PFSK-1 (cell line): ENCODE measurements around the gene NEB.

Source experiments
- POLR2AphosphoS5 ChIP-seq: IDR thresholded peaks from 2 replicates; pipeline ENCODE4 v1.6.1; 2012; ENCODE audit warnings: low read depth, mild to moderate bottlenecking, control low read depth, low read length, moderate library complexity
- SIN3A ChIP-seq: IDR thresholded peaks from 2 replicates; pipeline ENCODE4 v1.6.1; 2012; ENCODE audit warnings: mild to moderate bottlenecking, low read length, moderate library complexity, borderline replicate concordance; ENCODE audit not compliant: insufficient read depth
- TAF1 ChIP-seq: IDR thresholded peaks from 2 replicates; pipeline ENCODE4 v1.6.1; 2012; ENCODE audit warnings: low read length, control low read depth, borderline replicate concordance; ENCODE audit not compliant: insufficient read depth
- TF ChIP-seq, protein P1 (sequence below), 2 experiments: IDR thresholded peaks; 2 replicates each; pipeline versions ENCODE4 v1.6.1 to v1.8.0; 2011 to 2012; ENCODE audit warnings: low read depth in 2 of 2, low read length in 2 of 2, control low read depth in 1 of 2, inconsistent platforms in 1 of 2, mild to moderate bottlenecking in 1 of 2, moderate library complexity in 1 of 2; ENCODE audit not compliant: insufficient read depth in 1 of 2

DNA sequence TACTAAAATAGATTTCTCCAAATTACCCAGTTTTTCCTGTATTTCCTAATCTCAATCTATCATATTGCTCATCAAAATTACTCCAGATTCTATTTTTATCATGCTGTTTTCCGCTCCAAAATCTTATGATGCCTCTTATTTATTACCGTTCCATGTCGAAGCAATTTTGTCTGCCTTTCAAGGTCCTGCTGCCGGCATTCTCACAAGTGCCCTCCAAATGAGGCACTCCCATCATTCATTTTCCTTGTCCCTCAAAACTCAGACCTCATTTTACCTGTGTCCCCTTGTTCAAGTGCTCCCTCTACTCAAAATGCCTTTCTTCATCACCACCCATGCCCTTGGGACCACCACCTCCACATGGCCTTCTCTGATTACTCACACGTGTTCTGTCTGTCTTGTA lies 13.1 kb downstream of the NEB start:
- TF ChIP-seq POLR2AphosphoS5 = no peak
- no peak for TF ChIP-seq SIN3A
- TF ChIP-seq, protein P1, sequence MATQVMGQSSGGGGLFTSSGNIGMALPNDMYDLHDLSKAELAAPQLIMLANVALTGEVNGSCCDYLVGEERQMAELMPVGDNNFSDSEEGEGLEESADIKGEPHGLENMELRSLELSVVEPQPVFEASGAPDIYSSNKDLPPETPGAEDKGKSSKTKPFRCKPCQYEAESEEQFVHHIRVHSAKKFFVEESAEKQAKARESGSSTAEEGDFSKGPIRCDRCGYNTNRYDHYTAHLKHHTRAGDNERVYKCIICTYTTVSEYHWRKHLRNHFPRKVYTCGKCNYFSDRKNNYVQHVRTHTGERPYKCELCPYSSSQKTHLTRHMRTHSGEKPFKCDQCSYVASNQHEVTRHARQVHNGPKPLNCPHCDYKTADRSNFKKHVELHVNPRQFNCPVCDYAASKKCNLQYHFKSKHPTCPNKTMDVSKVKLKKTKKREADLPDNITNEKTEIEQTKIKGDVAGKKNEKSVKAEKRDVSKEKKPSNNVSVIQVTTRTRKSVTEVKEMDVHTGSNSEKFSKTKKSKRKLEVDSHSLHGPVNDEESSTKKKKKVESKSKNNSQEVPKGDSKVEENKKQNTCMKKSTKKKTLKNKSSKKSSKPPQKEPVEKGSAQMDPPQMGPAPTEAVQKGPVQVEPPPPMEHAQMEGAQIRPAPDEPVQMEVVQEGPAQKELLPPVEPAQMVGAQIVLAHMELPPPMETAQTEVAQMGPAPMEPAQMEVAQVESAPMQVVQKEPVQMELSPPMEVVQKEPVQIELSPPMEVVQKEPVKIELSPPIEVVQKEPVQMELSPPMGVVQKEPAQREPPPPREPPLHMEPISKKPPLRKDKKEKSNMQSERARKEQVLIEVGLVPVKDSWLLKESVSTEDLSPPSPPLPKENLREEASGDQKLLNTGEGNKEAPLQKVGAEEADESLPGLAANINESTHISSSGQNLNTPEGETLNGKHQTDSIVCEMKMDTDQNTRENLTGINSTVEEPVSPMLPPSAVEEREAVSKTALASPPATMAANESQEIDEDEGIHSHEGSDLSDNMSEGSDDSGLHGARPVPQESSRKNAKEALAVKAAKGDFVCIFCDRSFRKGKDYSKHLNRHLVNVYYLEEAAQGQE (IDR thresholded peaks at IDR 0.05; ENCODE audit: insufficient read depth in 1 of 2, low read depth in 2 of 2, low read length in 2 of 2) = no peak
- no peak for TF ChIP-seq TAF1
